Naive thymus-derived CD4-positive, alpha-beta T cell (primary cell): ENCODE data around the gene ITGAD. TPM values are rescaled to one million over a fixed set of nuclear protein-coding genes. Genes with fewer than 3 reads are reported as not detected.
A peak's percentile ranks its signal among the peaks of the same experiment; 100 is the strongest.

Experiments used
- ATAC-seq: fragments of 150-1000 bp; cut with Tn5 transposase; 2 replicates; pipeline ENCODE4 v1.10.0; 2021; ENCODE audit warnings: mild to moderate bottlenecking, moderate library complexity
- CTCF ChIA-PET: fragments of 350-600 bp; sonication (Branson Sonifier 250); formaldehyde crosslinking; loops from one replicate; lab custom pipeline; 2021; ENCODE audit warnings: antibody characterized with exemption; lab: Charles Lee
- POLR2A ChIA-PET: fragments of 350-600 bp; sonication (Branson Sonifier 250); formaldehyde crosslinking; loops from one replicate; lab custom pipeline; 2021; ENCODE audit warnings: antibody characterized with exemption, inconsistent platforms; lab: Charles Lee
- DNase-seq, 9 donors: peaks; one replicate each; pipeline versions ENCODE4 v3.0.0 to v3.0.0-alpha.2; 2020 to 2022; ENCODE audit warnings: mixed read lengths in 1 of 9
- H3K27ac ChIP-seq: one replicate; pipeline ENCODE4 v1.7.0; 2013; ENCODE audit warnings: mild to moderate bottlenecking, low read depth, low read length, moderate library complexity
- H3K27me3 ChIP-seq, 2 donors: one replicate each; pipeline ENCODE4 v1.7.0; 2013; ENCODE audit warnings: low read length in 2 of 2, mild to moderate bottlenecking in 2 of 2, moderate library complexity in 2 of 2; ENCODE audit not compliant: control insufficient read depth in 2 of 2, insufficient read depth in 2 of 2
- H3K36me3 ChIP-seq, 3 experiments: 1 replicate in 2 of 3; 2 replicates in 1 of 3; pipeline ENCODE4 v1.7.0; 2013; ENCODE audit warnings: low read length in 3 of 3, mild to moderate bottlenecking in 3 of 3, moderate library complexity in 1 of 3; ENCODE audit not compliant: insufficient read depth in 3 of 3, control insufficient read depth in 2 of 3
- H3K4me1 ChIP-seq, 2 donors: one replicate each; pipeline ENCODE4 v1.7.0; 2013; ENCODE audit warnings: low read length in 2 of 2, mild to moderate bottlenecking in 2 of 2, moderate library complexity in 1 of 2; ENCODE audit not compliant: control insufficient read depth in 2 of 2, insufficient read depth in 2 of 2
- H3K4me3 ChIP-seq: 2 replicates; pipeline ENCODE4 v1.7.0; 2013; ENCODE audit warnings: mild to moderate bottlenecking, low read length
- H3K9me3 ChIP-seq, 3 experiments: 1 replicate in 2 of 3; 2 replicates in 1 of 3; pipeline ENCODE4 v1.7.0; 2013; ENCODE audit warnings: low read length in 3 of 3; ENCODE audit not compliant: control insufficient read depth in 2 of 3
- H3K27ac Mint-ChIP-seq, 9 donors: one replicate each; pipeline ENCODE4 v1.8.0; 2020 to 2022; ENCODE audit warnings: mixed read lengths in 9 of 9, mild to moderate bottlenecking in 8 of 9, moderate library complexity in 5 of 9, inconsistent platforms in 2 of 9
- H3K27me3 Mint-ChIP-seq, 5 donors: one replicate each; pipeline ENCODE4 v1.8.0; 2021 to 2022; ENCODE audit warnings: mixed read lengths in 5 of 5, mild to moderate bottlenecking in 1 of 5
- H3K36me3 Mint-ChIP-seq, 5 donors: one replicate each; pipeline ENCODE4 v1.8.0; 2020 to 2022; ENCODE audit warnings: mixed read lengths in 5 of 5, mild to moderate bottlenecking in 3 of 5, inconsistent platforms in 1 of 5
- H3K4me1 Mint-ChIP-seq, 7 donors: one replicate each; pipeline ENCODE4 v1.8.0; 2020 to 2022; ENCODE audit warnings: mixed read lengths in 7 of 7, mild to moderate bottlenecking in 3 of 7, inconsistent platforms in 1 of 7
- H3K4me3 Mint-ChIP-seq, 10 donors: one replicate each; pipeline ENCODE4 v1.8.0; 2020 to 2022; ENCODE audit warnings: mild to moderate bottlenecking in 10 of 10, mixed read lengths in 10 of 10, moderate library complexity in 6 of 10, inconsistent platforms in 2 of 10
- H3K9me3 Mint-ChIP-seq, 11 donors: one replicate each; pipeline ENCODE4 v1.8.0; 2020 to 2022; ENCODE audit warnings: mixed read lengths in 11 of 11, mild to moderate bottlenecking in 4 of 11, inconsistent platforms in 1 of 11, moderate library complexity in 1 of 11
- intact Hi-C, 2 donors: fragments of 100-400 bp; cut with micrococcal nuclease; formaldehyde crosslinking; loops; one replicate each; pipeline ENCODE4 v1.15.1; 2023
- polyA plus RNA-seq, 2 donors: library from polyadenylated mRNA; unstranded; fragments of 300-500 nt; fragmentation: Illumina TruSeq; gene quantifications; one replicate each; pipeline ENCODE4 v1.2.3, GENCODE V29; 2021
- total RNA-seq, 6 experiments: library from RNA in 5 of 6; stranded (reverse) in 5 of 6; gene quantifications; 1 replicate in 5 of 6; 2 replicates in 1 of 6; pipeline ENCODE4 v1.2.3 and lab custom pipeline; 2021 to 2026

The ITGAD gene
- total and polyA plus RNA-seq, 7 experiments from 2014 or later: 0.24 to 1.3 TPM; not detected in 5

GRCh38 chr16:31357324-31358109 lies 35.6 kb upstream of the ITGAD start:
- H3K36me3 ChIP-seq: no peaks in the 10 kb centered on the region
- H3K4me1 ChIP-seq: peaks cover 8 to 13% of the 10 kb centered on the region in 2 donors
- H3K9me3 ChIP-seq: no peaks in the 10 kb centered on the region
- CTCF ChIA-PET: no interaction called here
- ATAC-seq (peak; percentile 1), DNase-seq (no peak)
- intact Hi-C loops: no loop called here
- Mint-ChIP-seq H3K36me3 (peaks cover 0 to 3% (median 0%) of the 10 kb centered on the region in 5 donors), H3K9me3 (no peaks in the 10 kb centered on the region), H3K4me3 (peak overlapping the region in 1 of 10 donors; percentile 41), H3K4me1 (peaks cover 7 to 53% (median 14%) of the 10 kb centered on the region in 7 donors), H3K27ac (peak overlapping the region in 7 of 9 donors; percentile 2 to 79 (median 49)), H3K27me3 (no peaks in the 10 kb centered on the region)
- POLR2A ChIA-PET: interaction anchor here (0.5 kb wide), 2 partner anchors 14 to 140 kb away, joined by 3 read pairs; no protein-coding TSS in a partner anchor
- H3K4me3 ChIP-seq: no peak overlapping the region
- H3K27me3 ChIP-seq: no peaks in the 10 kb centered on the region
- H3K27ac ChIP-seq: no peak overlapping the region

DNA sequence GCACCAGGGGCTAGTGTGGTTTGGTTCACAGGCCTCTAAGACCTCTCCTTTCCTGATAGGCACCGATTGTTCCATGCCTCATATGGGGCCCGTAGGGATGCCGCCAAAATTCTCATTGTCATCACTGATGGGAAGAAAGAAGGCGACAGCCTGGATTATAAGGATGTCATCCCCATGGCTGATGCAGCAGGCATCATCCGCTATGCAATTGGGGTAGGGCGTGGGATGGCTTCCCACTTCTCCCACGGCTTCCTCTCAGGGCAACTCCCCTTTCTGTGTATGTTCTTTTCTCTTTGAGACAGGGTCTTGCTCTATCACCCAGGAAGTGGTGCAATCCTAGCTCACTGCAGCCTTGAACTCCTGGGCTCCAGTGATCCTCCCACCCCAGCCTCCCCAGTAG lies 32.9 kb upstream of the ITGAD start:
- ChIA-PET CTCF (no interaction called here), POLR2A (no interaction called here)
- intact Hi-C loops: no loop called here
- no peaks in the 10 kb centered on the region for H3K27me3 Mint-ChIP-seq
- H3K27ac ChIP-seq: no peak overlapping the region
- no peak overlapping the region for H3K27ac Mint-ChIP-seq
- ATAC-seq (no peak), DNase-seq (no peak)
- no peak overlapping the region for H3K4me3 Mint-ChIP-seq
- H3K36me3 ChIP-seq: no peaks in the 10 kb centered on the region
- peaks cover 0 to 6% (median 0%) of the 10 kb centered on the region in 5 donors for H3K36me3 Mint-ChIP-seq
- no peaks in the 10 kb centered on the region for H3K27me3 ChIP-seq
- H3K4me1 ChIP-seq: peaks cover 0 to 13% of the 10 kb centered on the region in 2 donors
- no peaks in the 10 kb centered on the region for H3K9me3 ChIP-seq
- H3K4me3 ChIP-seq: no peak overlapping the region
- peaks cover 0 to 38% (median 8%) of the 10 kb centered on the region in 7 donors for H3K4me1 Mint-ChIP-seq
- H3K9me3 Mint-ChIP-seq: peaks cover 0 to 3% (median 0%) of the 10 kb centered on the region in 11 donors

DNA sequence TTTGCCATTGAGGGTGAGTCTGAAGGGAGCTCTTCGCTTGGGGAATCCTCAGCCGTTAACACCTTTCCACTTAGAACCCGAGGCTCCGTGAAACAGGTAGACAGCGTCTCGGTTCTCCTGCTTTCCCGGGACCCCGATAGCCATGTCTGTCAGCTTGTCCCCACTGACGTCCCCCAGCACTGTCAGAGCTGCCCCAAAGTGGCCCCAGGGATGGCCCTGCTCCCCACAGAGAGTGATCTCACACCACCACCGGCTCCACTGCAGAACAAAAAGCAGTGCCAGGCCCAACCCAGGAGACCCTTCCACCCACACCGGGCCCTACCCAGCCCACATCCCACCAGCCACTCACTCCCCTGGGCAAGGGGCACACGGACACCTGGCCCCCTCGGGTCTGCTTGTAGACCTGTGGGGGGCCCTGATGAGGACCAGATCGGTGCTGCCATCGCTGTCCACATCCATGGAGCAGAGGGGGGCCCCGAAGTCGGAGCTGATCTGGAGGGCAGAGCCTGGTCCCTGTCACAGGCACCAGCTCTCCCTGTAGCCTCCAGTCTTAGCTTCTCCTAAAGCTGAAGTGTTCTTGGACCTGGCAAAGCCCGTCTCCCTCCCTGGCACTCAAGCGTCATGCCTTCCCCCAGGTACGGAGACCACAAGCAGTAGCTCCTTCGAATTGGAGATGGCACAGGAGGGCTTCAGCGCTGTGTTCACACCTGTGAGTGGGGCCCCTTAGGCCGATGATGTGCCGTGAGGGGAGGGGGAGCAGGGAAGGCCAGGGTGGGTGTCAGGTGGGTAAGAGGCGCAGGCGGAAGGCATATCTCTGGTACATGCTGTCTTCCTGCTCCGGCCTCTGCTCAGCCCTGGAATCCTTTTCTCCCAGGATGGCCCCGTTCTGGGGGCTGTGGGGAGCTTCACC lies 31.7 kb upstream of the ITGAD start:
- Mint-ChIP-seq H3K27me3 (no peaks in the 10 kb centered on the region), H3K9me3 (peaks cover 0 to 3% (median 0%) of the 10 kb centered on the region in 11 donors), H3K27ac (peak overlapping the region in 1 of 9 donors; percentile 9), H3K4me1 (peaks cover 0 to 32% (median 8%) of the 10 kb centered on the region in 7 donors), H3K36me3 (peaks cover 0 to 9% (median 0%) of the 10 kb centered on the region in 5 donors), H3K4me3 (no peak overlapping the region)
- peaks cover 0 to 16% of the 10 kb centered on the region in 2 donors for H3K4me1 ChIP-seq
- no peak overlapping the region for H3K27ac ChIP-seq
- no peaks in the 10 kb centered on the region for H3K9me3 ChIP-seq
- H3K27me3 ChIP-seq: no peaks in the 10 kb centered on the region
- H3K36me3 ChIP-seq: no peaks in the 10 kb centered on the region
- H3K4me3 ChIP-seq: no peak overlapping the region
- ChIA-PET CTCF (no interaction called here), POLR2A (no interaction called here)
- DNase-seq: no peak
- no peak for ATAC-seq
- intact Hi-C loops: no loop called here

- H3K4me1 ChIP-seq: peaks cover 0 to 16% of the 10 kb centered on the region in 2 donors
- no peaks in the 10 kb centered on the region for H3K36me3 ChIP-seq
- no peaks in the 10 kb centered on the region for H3K27me3 ChIP-seq
- no peaks in the 10 kb centered on the region for H3K27me3 Mint-ChIP-seq
- peaks cover 0 to 3% (median 0%) of the 10 kb centered on the region in 11 donors for H3K9me3 Mint-ChIP-seq
- H3K27ac ChIP-seq: no peak overlapping the region
- peaks cover 0 to 13% (median 0%) of the 10 kb centered on the region in 5 donors for H3K36me3 Mint-ChIP-seq
- ChIA-PET POLR2A (no interaction called here), CTCF (no interaction called here)
- no peak for DNase-seq
- H3K4me1 Mint-ChIP-seq: peaks cover 6 to 36% (median 12%) of the 10 kb centered on the region in 7 donors
- H3K4me3 Mint-ChIP-seq: peak overlapping the region in 1 of 10 donors; percentile 48
- no peak overlapping the region for H3K27ac Mint-ChIP-seq
- H3K9me3 ChIP-seq: no peaks in the 10 kb centered on the region
- no peak for ATAC-seq
- no peak overlapping the region for H3K4me3 ChIP-seq
- intact Hi-C loops: no loop called here
Observed at GRCh38 chr16:31362476-31363405, 30.4 kb upstream of the ITGAD start.

- H3K27ac ChIP-seq: no peak overlapping the region
- H3K4me1 ChIP-seq: peaks cover 0 to 16% of the 10 kb centered on the region in 2 donors
- Mint-ChIP-seq H3K9me3 (peaks cover 0 to 3% (median 0%) of the 10 kb centered on the region in 11 donors), H3K36me3 (peaks cover 0 to 15% (median 0%) of the 10 kb centered on the region in 5 donors), H3K27ac (no peak overlapping the region), H3K4me1 (peaks cover 6 to 35% (median 12%) of the 10 kb centered on the region in 7 donors), H3K27me3 (no peaks in the 10 kb centered on the region), H3K4me3 (peak overlapping the region in 1 of 10 donors; percentile 48)
- H3K27me3 ChIP-seq: no peaks in the 10 kb centered on the region
- no peaks in the 10 kb centered on the region for H3K36me3 ChIP-seq
- no peak for ATAC-seq
- ChIA-PET POLR2A (no interaction called here), CTCF (no interaction called here)
- H3K9me3 ChIP-seq: no peaks in the 10 kb centered on the region
- intact Hi-C loops: no loop called here
- no peak overlapping the region for H3K4me3 ChIP-seq
- DNase-seq: no peak
Observed at GRCh38 chr16:31363721-31364120, 29.4 kb upstream of the ITGAD start.

GRCh38 chr16:31364421-31364820 lies 28.7 kb upstream of the ITGAD start:
- Histone ChIP-seq H3K4me3 (no peak overlapping the region), H3K36me3 (no peaks in the 10 kb centered on the region), H3K4me1 (peaks cover 0 to 16% of the 10 kb centered on the region in 2 donors), H3K27ac (no peak overlapping the region), H3K9me3 (no peaks in the 10 kb centered on the region), H3K27me3 (no peaks in the 10 kb centered on the region)
- H3K27me3 Mint-ChIP-seq: no peaks in the 10 kb centered on the region
- ChIA-PET CTCF (interaction anchor here (0.6 kb wide), 1 partner anchor 99 kb away, joined by 3 read pairs; no protein-coding TSS in a partner anchor), POLR2A (no interaction called here)
- ATAC-seq (no peak), DNase-seq (no peak)
- no peak overlapping the region for H3K4me3 Mint-ChIP-seq
- peaks cover 0 to 15% (median 0%) of the 10 kb centered on the region in 5 donors for H3K36me3 Mint-ChIP-seq
- intact Hi-C loops: no loop called here
- H3K27ac Mint-ChIP-seq: no peak overlapping the region
- H3K9me3 Mint-ChIP-seq: peaks cover 0 to 3% (median 0%) of the 10 kb centered on the region in 11 donors
- peaks cover 6 to 32% (median 12%) of the 10 kb centered on the region in 7 donors for H3K4me1 Mint-ChIP-seq
